Mucosa of descending colon (tissue), 3 donors: ENCODE measurements around the gene PARP8. TPM values are rescaled to one million over a fixed set of nuclear protein-coding genes. Genes with fewer than 3 reads are reported as not detected.
"Not testable (repeated sequence)": the region's sequence is repeated elsewhere in the genome, so short reads cannot be mapped to it uniquely, and the experiment has no call there.

Experiments
- ATAC-seq: fragments of 200-7000 bp; cut with Tn5 transposase; one replicate; pipeline ENCODE4 v1.9.1; 2020; ENCODE audit warnings: mild to moderate bottlenecking, moderate library complexity
- DNase-seq, 3 donors: peaks; one replicate each; pipeline ENCODE4 v3.0.0-alpha.2; 2020
- H3K36me3 ChIP-seq: fragments of 200-600 bp; one replicate; pipeline ENCODE4 v1.8.0; 2021; ENCODE audit warnings: low read depth, mild to moderate bottlenecking
- H3K4me1 ChIP-seq: fragments of 200-600 bp; one replicate; pipeline ENCODE4 v1.8.0; 2021; ENCODE audit warnings: low read depth, mild to moderate bottlenecking
- H3K4me3 ChIP-seq: fragments of 200-600 bp; one replicate; pipeline ENCODE4 v1.8.0; 2021; ENCODE audit warnings: mild to moderate bottlenecking
- H3K9me3 ChIP-seq: fragments of 200-600 bp; one replicate; pipeline ENCODE4 v1.8.0; 2021; ENCODE audit warnings: mild to moderate bottlenecking
- intact Hi-C, 2 donors: fragments of 100-400 bp; cut with DNase I in 1 of 2; cut with micrococcal nuclease in 1 of 2; formaldehyde crosslinking; loops; one replicate each; pipeline versions ENCODE4 v1.11.0 to v1.11.1; 2022; cut with DNase I, micrococcal nuclease
- total RNA-seq, 3 donors: library from RNA; stranded (reverse); fragmentation: NEBNext Ultra II Directional in 2 of 3; extraction: Animal tissue kit (Norgen Biotek cat#: 25700) in 2 of 3; gene quantifications; one replicate each; pipeline versions ENCODE4 v1.2.1 to v1.2.4, GENCODE V29; 2021 to 2023
- TF ChIP-seq, protein P1 (sequence below): fragments of 200-600 bp; IDR thresholded peaks from one replicate; pipeline ENCODE4 v1.8.0; 2022; ENCODE audit warnings: antibody characterized with exemption, mild to moderate bottlenecking
- donor health status: DM: no; HTN: no; CAD: no; lungs with moderate emphysema.
- donor health status: DM: no; HTN: no; CAD: no.
- donor health status: DM: no; HTN: yes; CAD: no.

PARP8 gene
- total RNA-seq, 3 donors from 2014 or later = 7.4 to 29.3 (median 20.1) TPM

DNA sequence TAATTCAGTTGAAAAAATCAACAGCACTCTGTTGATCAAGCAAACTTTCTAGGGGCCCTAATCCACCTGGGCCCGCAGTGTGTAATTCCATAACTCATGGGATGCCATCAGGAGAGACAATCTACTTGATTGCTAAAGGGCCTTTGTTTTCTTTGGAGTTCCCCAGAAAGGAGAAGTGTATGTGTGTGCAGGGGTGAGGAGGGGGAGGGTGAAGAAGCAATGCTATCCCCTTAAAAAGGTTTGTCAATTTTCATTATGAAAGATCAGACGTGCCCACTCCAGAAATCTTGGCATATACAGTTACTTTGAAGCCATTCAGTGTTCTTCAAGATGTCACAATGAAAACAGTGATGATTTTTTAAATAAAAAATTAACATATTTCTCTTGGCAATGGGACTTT lies 6.2 kb downstream of the PARP8 start:
- Histone ChIP-seq H3K9me3 (no peaks in the 10 kb centered on the region), H3K4me3 (no peak overlapping the region), H3K36me3 (no peaks in the 10 kb centered on the region), H3K4me1 (no peaks in the 10 kb centered on the region)
- DNase-seq (no peak), ATAC-seq (no peak)
- intact Hi-C loops = no loop called here
- TF ChIP-seq, protein P1, sequence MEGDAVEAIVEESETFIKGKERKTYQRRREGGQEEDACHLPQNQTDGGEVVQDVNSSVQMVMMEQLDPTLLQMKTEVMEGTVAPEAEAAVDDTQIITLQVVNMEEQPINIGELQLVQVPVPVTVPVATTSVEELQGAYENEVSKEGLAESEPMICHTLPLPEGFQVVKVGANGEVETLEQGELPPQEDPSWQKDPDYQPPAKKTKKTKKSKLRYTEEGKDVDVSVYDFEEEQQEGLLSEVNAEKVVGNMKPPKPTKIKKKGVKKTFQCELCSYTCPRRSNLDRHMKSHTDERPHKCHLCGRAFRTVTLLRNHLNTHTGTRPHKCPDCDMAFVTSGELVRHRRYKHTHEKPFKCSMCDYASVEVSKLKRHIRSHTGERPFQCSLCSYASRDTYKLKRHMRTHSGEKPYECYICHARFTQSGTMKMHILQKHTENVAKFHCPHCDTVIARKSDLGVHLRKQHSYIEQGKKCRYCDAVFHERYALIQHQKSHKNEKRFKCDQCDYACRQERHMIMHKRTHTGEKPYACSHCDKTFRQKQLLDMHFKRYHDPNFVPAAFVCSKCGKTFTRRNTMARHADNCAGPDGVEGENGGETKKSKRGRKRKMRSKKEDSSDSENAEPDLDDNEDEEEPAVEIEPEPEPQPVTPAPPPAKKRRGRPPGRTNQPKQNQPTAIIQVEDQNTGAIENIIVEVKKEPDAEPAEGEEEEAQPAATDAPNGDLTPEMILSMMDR = no peak

DNA sequence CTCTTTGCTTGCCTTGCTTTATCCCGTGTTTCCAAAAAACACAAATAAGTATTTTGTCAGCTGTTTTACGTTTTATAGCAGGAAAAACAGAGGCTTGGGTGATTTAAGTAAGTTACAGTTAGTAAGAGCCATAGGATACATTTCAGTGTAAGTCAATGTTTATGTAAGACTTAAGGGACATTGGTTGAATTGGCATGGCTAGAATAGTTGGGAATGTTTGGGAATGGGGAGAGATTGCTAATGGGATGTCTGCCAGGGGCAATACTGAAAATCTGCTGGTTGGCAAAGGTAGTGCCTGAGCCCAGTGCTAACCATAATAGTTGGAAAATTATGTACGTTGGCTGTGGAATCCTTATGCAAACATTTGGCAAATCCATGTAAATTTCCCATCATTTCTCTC lies 7.0 kb downstream of the PARP8 start:
- ATAC-seq, H3K4me3 ChIP-seq, H3K4me1 ChIP-seq, H3K36me3 ChIP-seq, intact Hi-C loops, DNase-seq, H3K9me3 ChIP-seq: not testable (repeated sequence)

DNA sequence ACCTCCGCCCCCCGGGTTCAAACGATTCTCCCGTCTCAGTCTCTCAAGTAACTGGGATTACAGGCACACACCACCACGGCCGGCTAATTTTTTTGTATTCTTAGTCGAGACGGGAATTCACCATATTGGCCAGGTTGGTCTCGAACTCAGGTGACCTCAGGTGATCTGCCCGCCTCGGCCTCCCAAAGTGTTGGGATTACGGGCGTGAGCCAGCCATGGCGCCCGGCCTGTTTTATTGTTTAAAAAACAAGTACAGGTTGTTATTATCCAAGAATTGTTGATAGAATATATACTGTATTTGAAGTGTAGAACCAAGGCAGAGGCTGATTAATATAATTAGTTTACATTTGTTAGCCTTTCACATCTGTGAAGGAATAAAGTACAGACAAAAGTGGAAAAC lies 8.9 kb downstream of the PARP8 start:
- Histone ChIP-seq H3K36me3 (no peaks in the 10 kb centered on the region), H3K4me3 (no peak overlapping the region), H3K4me1 (peaks cover 5% of the 10 kb centered on the region), H3K9me3 (no peaks in the 10 kb centered on the region)
- intact Hi-C loops = no loop called here
- no peak for ATAC-seq
- TF ChIP-seq, protein P1 = no peak
- DNase-seq = no peak

DNA sequence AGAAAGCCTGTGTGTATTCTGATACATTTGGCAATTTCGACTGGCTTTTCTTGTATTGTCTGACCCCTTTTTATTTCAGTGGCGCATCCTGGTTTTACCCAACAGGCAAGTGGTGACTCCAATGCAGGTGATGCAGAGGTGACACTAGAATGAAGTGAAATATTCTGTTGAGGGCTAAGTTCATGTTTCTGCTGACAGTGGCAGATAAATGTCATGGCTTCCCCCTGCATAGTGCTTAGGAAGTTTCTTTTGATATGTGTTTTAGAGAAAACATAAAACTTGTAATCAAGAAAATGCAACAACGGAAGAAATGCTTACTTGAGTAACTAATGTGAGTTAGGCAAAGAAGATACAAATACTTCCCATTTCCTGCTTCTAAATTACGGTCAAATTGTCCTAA lies 13.1 kb downstream of the PARP8 start:
- H3K4me1 ChIP-seq, H3K4me3 ChIP-seq, H3K36me3 ChIP-seq, ATAC-seq, H3K9me3 ChIP-seq, intact Hi-C loops, DNase-seq: not testable (repeated sequence)

DNA sequence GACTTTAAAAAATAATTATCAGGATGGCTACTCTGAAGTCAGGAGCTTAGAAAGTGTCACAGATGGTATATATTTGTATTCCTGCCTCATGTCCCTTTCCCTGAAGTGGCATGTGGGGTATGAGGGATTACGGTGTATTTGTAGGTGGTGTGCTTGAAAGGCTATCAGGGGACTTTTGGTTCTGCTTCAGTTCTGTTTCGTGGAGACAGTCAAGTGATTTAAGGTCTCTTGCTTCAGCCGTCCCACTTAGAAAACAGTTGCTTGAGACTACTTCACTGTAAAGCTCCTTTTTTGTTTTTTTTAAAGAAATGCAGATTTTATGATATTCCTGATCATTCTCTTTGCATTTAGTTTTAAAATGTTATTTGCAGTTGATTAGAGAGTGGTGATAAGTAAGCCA lies 18.3 kb downstream of the PARP8 start:
- intact Hi-C loops = no loop called here
- TF ChIP-seq, protein P1 = no peak
- no peaks in the 10 kb centered on the region for H3K36me3 ChIP-seq
- H3K9me3 ChIP-seq = peaks cover 3% of the 10 kb centered on the region
- H3K4me1 ChIP-seq = peaks cover 10% of the 10 kb centered on the region
- ATAC-seq (no peak), DNase-seq (no peak)
- no peak overlapping the region for H3K4me3 ChIP-seq

DNA sequence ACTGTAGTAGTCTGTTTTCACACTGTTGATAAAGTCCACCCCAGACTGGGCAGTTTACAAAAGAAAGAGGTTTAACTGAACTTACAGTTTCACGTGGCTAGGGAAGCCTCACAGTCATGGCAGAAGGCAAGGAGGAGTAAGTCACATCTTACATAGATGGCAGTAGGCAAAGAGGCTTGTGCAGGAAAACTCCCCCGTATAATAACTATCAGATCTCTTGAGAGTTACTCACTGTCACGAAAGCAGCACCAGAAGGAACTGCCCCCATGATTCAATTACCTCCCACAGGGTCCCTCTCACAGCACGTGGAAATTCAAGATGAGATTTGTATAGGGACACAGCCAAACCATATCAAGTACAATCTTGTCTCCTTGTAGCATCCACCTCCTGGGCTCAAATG lies 21.1 kb downstream of the PARP8 start:
- ATAC-seq = no peak
- Histone ChIP-seq H3K36me3 (no peaks in the 10 kb centered on the region), H3K4me1 (no peaks in the 10 kb centered on the region), H3K9me3 (peaks cover 3% of the 10 kb centered on the region), H3K4me3 (no peak overlapping the region)
- TF ChIP-seq, protein P1 = no peak
- no peak for DNase-seq
- intact Hi-C loops = no loop called here

DNA sequence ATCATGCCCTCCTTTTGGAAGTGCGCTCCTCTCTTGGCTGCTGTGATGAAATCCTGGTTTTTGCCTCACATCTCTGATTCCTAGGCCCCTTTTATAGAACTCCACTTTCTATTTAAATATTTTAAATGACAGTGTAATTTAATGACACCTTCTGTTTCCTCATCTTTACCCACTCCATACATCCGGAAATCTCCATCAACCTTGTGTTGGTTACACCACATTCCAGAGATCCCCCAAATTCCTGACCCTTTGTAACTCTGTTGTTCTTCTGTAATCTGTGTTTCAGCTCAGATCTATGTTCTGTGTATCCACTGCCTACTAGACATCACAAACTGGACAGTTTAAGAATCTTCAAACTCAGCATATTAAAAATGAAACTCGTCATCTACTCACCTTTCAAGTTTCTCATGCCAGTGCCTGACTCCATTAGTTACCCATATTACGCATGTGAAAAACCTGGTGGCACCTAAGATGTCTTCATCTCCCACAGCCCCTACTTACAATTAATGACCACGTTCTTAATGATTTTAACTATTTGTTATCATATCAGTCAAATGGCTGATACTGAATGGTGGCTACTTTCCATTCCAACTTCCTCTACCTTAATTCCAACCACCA lies 25.1 kb downstream of the PARP8 start:
- Histone ChIP-seq H3K4me3 (no peak overlapping the region), H3K9me3 (no peaks in the 10 kb centered on the region), H3K36me3 (no peaks in the 10 kb centered on the region), H3K4me1 (no peaks in the 10 kb centered on the region)
- TF ChIP-seq, protein P1 = no peak
- DNase-seq (no peak), ATAC-seq (no peak)
- intact Hi-C loops = no loop called here
